ENCODE data around the gene EXOC1L. TPM values are rescaled to one million over a fixed set of nuclear protein-coding genes. Genes with fewer than 3 reads are reported as not detected.
A peak's percentile ranks its signal among the peaks of the same experiment; 100 is the strongest.

EXOC1L gene
- total and polyA plus RNA-seq, 9 of the 15 experiments (the other 6 are each of a cell fraction or from before 2014, with no cell fraction given), result 0.38 to 3.9 (median 1.0) TPM; not detected in 1

- TF ChIP-seq PRDM10 (IDR thresholded peaks at IDR 0.05; ENCODE audit: partially characterized antibody), result peak; percentile 24
- TF ChIP-seq TAF1 (IDR thresholded peaks at IDR 0.05; ENCODE audit: control insufficient read depth, extremely low read depth, insufficient read depth, low read length, severe bottlenecking), result peak; percentile 70
- peak; percentile 91 for TF ChIP-seq RBFOX2 (IDR thresholded peaks at IDR 0.05; ENCODE audit: low read depth, low read length)
- TF ChIP-seq NR2C1 (IDR thresholded peaks at IDR 0.05), result no peak; the same call in 1 of the 2 replicates
- peak; percentile 28; the same call in 1 of the 2 replicates for TF ChIP-seq NR2C1 (tag; IDR thresholded peaks at IDR 0.05)
- no peak for TF ChIP-seq FOXA3 (CRISPR knock-in tag; conservative IDR thresholded peaks at IDR 0.05 in 1 of 2, IDR thresholded peaks at IDR 0.05 in 1 of 2)
- peak; percentile 40 for TF ChIP-seq NEUROD1 (IDR thresholded peaks at IDR 0.05; ENCODE audit: borderline replicate concordance, low read depth, low read length, partially characterized antibody)
- TF ChIP-seq, protein P1, sequence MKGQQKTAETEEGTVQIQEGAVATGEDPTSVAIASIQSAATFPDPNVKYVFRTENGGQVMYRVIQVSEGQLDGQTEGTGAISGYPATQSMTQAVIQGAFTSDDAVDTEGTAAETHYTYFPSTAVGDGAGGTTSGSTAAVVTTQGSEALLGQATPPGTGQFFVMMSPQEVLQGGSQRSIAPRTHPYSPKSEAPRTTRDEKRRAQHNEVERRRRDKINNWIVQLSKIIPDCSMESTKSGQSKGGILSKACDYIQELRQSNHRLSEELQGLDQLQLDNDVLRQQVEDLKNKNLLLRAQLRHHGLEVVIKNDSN (CRISPR knock-in tag; IDR thresholded peaks at IDR 0.05), result peak; percentile 99
- TF ChIP-seq CUX1 (CRISPR knock-in tag; IDR thresholded peaks at IDR 0.05), result no peak
- peak; percentile 44; the same call in 1 of the 2 replicates for TF ChIP-seq LCOR (CRISPR knock-in tag; IDR thresholded peaks at IDR 0.05)
- TF ChIP-seq DEAF1 (CRISPR knock-in tag; IDR thresholded peaks at IDR 0.05), result 0 out of 2 replicates have a peak, but pooled peaks have one; percentile 21
- TF ChIP-seq ZBTB17 (CRISPR knock-in tag; IDR thresholded peaks at IDR 0.05), result peak; percentile 67
- peak; percentile 90 for TF ChIP-seq ELF4 (CRISPR knock-in tag; IDR thresholded peaks at IDR 0.05)
- peak; percentile 44; the same call in 1 of the 2 replicates for TF ChIP-seq MBD2 (IDR thresholded peaks at IDR 0.05; ENCODE audit: borderline replicate concordance, low read depth)
- no peak for TF ChIP-seq IRF2 (CRISPR knock-in tag; IDR thresholded peaks at IDR 0.05)
- TF ChIP-seq SIN3B (IDR thresholded peaks at IDR 0.05; ENCODE audit: low read depth), result peak; percentile 77; the same call in 1 of the 2 replicates
These were observed 34.0 kb downstream of the EXOC1L start, which contains the start of gene EXOC1 (continued) for GRCh38 chr4:55853484-55854046.
